ACHN (cell line): ENCODE results near the gene EML1.

ENCODE experiments used
- DNase-seq: peaks from one replicate; pipeline ENCODE4 v3.0.0-alpha.2; 2015
- in situ Hi-C: cut with HindIII; loops from 2 replicates; pipeline ENCODE4 v1.10.0; 2017; ENCODE audit warnings: low sequenced_read_pairs, low pct_ligation_motif_present, low pct_unique_long_range_greater_than_20kb

Gene EML1

DNA sequence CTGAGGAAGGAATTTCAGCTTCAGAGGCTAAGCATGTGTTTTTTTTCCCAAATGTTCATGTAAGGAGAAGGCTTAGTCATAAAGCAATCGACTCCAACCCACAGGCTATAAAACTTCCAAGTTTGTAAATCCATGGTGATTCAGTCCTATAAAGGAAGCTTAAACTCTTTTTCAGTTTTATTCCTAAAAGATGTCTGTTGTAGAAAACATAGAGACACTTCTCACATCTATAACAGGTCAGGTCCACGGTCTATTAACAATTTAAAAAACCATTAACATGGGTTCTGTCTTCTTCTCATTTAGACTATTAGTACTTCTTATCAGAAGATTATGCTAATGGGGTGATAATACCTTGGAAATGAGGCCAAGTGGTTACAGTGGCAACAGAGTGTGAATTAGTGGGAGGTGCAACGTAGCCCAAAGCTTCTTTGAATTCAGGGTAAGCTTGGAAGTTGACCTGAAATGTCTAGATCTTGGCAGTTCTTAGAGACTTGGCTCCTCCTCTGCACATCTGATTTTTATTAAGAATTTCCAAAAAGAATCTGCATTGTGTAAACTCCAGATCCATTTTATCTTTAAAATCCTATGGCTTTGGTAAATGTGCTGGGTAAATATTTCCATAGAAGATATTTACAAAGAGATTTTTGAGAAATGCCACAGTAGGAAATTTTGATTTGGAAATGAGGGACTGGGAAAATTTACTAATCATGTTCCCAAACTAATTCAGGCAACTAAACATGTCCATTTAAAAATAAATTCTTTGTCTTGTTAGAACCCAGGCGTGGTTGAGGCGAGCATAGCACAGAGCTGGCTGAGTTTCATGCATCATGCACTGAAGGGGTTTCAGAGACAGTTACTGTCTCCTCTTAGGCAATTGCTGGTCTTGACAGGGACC lies 86.4 kb downstream of the EML1 start:
- peak; percentile 9 for DNase-seq
- in situ Hi-C loops = no loop called here

DNA sequence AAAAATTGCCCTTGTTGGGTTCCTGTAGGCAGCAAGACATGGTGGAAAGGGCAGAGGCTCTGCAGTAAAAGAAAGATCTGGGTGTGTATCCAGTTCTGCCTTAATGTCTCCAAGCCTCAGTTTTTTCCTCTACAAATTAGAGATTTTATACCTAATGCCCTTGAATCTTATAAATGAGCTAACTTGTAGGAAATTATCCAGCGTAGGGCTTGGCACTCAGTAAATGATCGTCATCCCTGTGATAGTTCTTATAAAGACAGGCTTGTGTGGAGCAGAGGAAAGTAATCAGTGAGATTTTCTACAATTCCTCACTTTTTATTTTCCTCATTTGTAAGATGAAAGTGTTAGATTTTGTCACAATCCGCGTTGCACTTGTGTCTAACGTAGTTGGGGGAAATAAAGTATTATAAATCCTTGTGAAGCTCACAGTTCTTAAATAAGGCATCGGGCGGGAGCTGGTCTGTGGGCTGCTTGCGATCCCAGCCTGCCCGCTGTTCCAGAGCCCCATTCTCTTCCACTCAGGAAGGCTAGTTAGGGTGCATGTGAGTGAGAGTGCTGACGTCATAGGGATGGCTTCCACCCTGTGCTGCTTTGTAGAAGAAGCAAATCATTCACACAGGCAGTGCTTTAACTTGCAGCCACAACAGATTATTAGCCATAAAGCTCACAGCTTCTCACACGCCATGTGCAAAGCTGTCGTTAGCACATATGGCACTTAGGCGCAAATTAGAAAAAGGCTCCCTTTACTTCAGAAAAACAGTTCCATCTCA lies 87.6 kb downstream of the EML1 start:
- in situ Hi-C loops = no loop called here
- DNase-seq = no peak

DNA sequence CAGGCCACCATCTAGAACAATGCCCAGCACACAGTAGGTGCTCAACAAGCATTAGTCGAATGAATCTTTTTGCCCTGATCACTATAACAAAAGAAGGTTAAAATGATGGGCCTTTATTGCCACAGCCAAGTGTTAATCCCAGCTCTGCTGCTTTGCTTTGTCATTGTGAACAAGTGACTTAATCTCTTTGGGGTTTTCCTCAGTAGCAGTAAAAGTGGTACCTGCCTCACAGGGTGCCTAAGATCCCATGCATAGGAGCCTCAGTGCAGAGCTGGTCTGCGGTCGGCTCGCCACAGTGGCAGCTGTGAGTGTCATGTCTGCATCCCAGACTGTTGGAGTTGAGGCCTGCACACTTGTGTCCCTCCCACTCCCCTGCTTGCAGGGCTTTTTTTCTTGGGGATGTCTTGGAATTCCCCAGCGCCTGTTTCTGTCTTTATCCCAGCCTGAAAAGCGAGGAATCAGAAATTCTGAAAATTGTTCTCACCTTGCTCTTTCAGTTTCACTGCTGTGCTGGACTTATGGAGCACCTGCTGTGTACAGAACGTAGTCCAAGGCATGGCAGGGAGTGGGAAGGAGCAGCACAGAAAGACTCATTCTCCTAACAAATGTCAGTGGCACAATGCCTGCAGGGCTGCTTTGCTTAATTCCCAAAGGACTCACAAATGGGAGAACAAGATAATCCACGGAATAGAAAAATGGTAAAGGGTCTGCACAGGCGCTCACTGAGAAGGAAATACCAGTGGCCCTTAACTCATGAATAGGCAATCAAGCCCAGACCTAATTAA lies 90.8 kb downstream of the EML1 start:
- in situ Hi-C loops = no loop called here
- DNase-seq = no peak

DNA sequence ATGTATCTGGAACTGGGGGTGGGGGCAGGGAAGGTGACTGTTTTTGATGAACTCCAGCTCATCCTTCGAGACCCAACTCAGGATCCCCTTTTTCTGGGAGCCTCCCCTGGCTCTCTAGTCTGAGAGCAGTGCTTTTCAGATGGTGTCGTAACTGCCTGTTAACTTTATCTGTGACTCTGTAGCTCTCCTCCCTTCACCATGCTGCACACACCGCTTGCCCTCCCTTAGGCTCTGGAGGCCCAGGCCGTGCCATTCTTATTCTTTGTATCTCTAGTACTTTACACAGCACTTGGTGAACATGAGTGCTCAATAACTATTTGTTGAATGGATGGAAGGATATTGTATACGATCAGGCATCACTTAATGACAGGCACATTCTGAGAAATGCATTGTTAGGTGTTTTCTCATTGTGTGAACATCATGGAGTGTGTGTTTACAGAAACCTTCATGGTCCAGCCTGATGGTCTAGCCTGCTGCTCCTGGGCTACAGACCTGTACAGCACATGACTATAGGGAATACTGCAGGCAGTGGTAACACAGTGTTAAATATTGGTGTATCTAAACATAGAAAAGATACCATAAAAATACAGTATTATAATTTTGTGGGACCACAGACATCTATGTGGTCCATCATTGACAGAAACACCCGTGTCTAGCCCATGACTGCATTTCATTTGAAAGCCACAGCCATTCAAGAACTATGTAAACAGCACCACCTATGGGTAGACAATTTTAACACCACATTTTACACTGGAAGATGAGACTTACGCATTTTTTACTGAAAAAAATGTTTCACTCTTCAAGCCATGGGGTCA lies 91.8 kb downstream of the EML1 start:
- in situ Hi-C loops = no loop called here
- peak; percentile 69 for DNase-seq

DNA sequence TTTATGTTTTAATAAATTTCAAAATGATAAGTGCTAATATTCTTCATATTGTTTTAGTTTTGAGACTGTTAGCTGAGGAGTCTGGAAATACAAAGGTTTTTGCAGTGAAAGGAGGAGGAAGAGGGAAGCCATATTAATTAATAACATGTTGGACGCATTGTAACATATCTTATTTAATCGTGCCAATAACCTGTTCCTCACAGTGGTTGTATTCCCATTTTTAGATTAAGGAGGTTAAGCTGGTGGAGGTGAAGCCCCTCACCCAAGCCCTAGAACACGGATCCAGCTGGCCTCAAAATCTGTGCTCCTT lies 92.4 kb downstream of the EML1 start:
- DNase-seq = no peak
- in situ Hi-C loops = no loop called here

DNA sequence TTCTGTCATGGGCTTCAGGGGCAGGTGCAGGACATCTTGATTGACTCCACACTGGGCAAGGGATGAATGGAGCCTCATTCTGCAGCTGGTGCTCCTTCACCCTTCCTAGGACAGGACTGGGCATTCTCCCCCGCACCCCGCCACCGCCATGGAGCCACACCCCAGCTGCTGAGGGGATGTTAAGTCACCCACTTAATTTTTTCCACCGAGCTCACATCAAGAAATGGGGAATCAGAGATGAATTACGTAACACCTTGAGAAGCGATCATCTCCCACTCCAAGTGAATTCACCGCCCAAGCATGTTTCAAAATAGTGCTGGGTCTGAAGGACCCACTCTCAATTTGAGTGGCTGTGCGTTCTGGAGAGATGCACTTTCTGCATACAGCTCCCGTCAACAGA lies 94.2 kb downstream of the EML1 start:
- in situ Hi-C loops = no loop called here
- no peak for DNase-seq

DNA sequence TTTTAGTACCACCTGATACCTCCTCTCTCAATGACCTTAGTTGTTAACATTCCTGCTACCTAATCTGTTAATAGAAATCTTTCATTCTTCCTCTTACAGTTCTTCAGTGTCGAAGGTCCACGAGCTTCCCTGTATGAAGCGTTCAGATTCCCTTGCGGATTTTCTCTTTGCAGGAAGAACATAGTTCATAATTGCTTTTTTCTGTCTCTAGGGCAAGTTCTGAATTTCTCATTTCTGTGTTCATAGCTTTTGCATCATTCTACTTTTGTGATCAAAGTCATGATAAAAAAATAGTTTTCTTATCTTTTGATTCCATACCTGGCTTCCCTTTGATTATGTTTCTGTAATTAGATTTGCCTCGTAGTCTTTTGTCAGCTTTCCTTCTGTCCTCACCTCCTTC lies 94.9 kb downstream of the EML1 start:
- no peak for DNase-seq
- in situ Hi-C loops = no loop called here

DNA sequence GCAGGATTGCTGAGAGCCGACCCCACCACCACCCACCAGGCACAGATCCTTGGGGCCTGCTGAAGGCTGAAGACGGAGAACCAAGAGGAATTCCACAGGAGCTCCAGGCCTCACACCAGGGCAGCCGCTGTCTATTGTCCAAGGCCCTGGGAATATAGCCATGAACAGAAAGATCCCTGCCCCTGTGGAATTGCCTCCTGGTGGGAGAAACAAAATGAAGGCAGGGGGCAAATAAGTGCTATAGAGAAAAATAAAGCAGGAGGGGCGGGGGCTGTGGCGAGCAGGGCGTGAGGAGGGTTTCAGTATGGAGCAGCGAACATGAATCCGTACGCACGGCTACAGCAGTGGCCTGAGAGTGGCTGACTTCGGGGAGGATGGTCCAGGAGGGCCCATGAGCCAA lies 96.1 kb downstream of the EML1 start:
- in situ Hi-C loops = no loop called here

DNA sequence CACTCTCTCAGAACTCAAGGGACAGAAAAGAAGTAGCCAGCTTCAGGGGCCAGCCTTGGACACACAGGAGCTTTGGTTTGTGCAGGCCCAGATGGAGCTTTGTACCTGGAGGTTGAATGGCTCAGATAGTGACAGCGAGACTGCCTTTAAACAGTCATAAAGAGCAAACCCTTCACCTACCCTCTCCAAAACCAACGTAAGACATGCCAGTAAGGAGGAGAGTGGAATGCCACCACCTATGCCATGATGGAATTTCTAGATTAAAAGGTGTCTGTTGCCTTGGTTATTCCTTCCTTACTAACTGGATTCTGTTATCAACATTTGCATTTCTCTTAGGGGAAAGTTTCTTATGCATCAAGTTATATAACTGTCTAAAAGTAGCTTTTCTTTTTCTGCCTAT lies 98.1 kb downstream of the EML1 start:
- in situ Hi-C loops = no loop called here

More for the DNA sequence above, 96.1 kb downstream of the EML1 start:
- no peak for DNase-seq

DNA sequence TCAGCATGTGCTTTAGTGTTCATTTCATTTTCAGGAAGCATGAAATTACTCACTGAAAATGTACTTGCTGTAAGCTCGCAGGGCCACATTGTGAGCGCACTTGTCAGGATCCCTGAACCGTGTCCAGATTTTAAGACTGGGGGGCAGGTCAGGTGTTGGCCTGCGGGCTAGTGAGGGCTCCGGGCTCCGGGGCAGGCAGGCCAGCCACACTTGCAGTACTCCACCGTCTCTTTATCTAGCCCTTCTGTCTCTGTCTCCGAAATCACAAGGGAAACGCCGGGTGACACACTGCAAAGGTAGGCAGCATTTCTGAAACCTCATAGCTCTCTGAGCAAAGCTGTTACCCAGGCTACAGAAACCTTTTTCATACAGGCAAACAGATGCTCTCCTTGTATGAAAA lies 98.7 kb downstream of the EML1 start:
- in situ Hi-C loops = no loop called here
- no peak for DNase-seq

More for the DNA sequence above, 98.1 kb downstream of the EML1 start:
- DNase-seq = no peak

DNA sequence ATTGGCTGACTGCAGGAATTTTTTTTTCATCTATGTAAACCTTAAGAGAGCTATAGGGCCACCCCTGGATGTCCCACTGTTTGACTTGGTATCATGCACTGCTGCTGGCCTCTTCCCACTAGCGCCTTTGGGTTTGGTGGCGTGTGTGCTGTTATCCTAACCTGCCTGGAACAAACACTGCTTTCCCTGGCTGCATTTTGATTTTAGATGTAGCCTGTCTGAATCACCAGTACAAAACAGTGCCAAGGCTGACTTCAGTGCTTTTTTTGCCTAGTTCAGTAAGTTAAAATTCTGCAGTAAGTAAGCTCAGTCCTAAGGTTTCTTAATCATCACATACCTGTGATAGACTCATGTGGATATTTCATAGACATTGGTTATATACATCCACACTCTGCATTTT lies 99.2 kb downstream of the EML1 start:
- DNase-seq = no peak
- in situ Hi-C loops = no loop called here

DNA sequence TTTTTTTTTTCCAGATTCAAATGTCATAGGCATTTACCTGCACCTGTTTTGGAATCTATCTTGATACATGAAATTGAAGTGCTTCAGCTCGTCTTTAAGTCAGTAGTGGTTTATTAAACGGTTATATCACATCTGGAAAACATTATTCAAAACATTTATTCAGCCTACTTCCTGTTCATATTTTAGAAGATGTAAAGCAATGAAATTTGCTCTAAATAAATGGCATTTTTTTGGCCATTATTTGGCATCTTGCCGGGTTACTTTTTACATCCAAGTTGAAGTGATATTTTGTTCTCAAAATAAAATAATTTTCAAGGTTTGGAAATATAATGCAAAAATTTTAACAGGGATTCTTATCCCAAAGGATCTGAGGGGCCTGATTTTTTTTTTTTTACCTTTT lies 103.1 kb downstream of the EML1 start:
- DNase-seq = no peak
- in situ Hi-C loops = no loop called here

DNA sequence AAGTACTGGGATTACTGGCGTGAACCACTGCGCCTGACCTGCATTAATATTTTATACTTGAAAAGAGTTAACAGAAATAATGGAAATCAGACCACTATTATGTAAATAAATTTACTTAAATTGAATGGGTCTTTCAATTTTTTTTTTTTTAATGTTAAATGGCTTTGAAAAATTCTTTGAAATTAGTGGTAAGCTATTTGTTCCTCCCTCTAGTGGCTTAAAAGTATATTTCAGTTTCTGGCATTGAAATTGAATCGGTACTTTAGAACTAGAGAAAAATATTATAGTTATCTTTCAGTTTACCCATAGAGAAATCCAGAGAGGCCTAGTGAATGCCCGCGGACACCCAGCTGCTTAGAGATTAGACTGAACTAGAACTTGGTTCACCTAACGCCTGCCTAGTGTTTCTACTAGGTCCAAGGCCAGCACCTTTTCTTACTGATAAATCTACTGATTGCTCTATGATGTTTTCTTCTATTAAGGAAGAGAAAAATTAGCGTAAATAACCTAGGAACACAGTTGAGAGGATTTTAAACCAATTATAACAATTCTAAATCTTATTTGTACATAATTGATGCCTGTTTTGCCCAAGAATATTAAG lies 106.5 kb downstream of the EML1 start:
- DNase-seq = peak; percentile 53
- in situ Hi-C loops = no loop called here

DNA sequence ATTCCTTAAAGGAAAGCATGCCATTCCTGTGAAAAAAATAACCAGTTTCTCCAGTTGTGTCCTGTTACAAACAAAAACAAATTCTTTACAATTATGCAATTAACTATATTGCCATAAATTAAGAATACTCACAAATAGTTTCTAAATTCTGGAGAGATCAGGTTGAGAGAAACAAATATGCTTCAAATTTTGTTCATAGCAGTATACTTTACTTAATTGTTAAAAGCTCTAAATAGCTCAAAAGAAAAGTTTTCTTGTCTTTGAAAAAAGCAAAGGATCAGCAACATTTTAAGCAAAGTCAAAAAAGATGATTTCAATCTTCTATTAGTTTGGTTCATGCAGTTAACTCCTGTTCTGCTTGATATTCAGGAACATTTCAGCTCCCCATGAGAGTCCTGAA lies 109.7 kb downstream of the EML1 start:
- in situ Hi-C loops = no loop called here

DNA sequence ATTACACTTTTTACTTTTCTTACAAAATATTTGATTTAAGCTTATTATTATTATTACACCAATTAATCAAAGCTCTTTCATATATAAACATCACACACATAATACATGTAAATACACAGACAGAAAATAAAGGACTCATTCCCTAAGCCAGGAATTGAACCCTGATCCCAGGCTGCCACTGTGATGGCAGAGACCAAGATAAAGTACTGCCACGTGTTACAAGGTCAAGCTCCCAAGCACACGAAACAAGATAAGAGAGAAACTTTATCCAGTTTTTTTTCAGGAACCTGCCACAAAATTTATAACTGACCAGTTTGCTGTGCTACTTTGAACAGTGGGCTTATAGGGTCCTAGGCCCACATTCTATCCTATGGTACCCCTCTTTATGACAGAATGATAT lies 111.3 kb downstream of the EML1 start:
- DNase-seq = no peak
- in situ Hi-C loops = no loop called here

More for the DNA sequence above, 109.7 kb downstream of the EML1 start:
- no peak for DNase-seq

DNA sequence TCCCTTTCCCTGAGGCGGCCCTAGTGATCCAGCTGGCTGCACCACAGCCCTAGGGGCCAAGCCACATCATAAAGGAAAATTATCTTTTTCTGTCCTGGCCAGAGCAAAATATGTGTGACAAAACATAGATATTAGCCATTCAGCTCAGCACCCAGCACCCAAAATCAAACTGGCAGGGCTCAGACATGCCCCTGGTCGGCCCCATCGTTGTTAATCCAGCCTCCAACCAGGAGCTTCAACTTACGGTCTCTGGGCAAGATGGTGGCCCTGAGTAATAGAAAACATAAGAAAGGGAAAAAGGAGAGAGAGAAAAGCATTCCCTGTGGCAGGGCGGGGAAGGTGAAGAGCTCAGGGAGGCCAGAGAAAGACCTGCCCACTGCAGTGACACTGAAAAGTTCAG lies 111.9 kb downstream of the EML1 start:
- DNase-seq = no peak
- in situ Hi-C loops = no loop called here

DNA sequence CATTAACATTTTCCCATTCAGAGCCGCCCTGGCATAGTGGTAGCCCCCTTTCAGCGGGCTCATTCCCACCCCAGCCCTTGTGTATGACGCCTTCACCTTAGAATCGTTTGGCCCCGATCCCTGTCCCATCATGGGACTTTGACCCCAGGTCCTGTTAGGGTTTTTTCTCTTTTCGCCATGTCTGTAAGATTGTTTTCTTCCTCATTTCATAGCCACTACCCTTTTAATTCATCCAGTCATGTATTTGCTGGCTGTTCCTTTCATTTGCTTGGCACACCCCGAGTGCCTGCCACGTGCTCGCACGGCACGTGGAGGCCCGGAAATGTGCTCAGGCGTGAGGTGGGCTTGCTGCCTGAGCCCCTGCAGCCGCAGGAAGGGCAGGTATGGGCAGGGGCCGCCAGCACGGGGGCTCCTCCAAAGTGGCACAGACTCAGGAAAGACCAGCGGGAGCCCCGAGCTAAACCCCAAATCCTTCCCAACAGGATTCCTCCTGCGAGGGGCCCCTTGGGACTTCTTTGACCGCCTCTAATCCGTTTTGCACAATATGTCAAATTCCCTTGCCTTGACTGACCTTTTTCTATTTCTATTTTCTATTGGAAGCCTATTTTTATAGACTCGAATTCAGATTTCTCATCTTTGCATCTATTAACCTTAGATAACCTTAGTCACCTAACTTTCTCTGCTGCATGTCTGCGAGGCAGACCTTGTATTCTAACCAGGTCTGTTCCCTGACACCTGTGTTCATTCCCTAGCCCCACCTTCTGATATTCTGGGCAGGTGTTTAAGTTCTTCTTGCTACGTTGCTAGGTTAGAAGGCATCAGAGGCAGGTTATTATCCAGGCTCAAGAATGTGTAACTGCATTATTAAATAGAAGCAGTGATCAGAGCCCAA lies 114.8 kb downstream of the EML1 start:
- no peak for DNase-seq
- in situ Hi-C loops = no loop called here
